Uterus (tissue), 2 donors: Measurements from ENCODE around the gene LASP1NB.

Experiments
- POLR2A ChIP-seq, 2 donors: fragments of 450-650 bp; IDR thresholded peaks; one replicate each; pipeline ENCODE4 v1.6.1; 2016; ENCODE audit warnings: antibody characterized with exemption in 2 of 2, mild to moderate bottlenecking in 1 of 2, moderate library complexity in 1 of 2
- TF ChIP-seq, protein P1 (sequence below), 4 experiments: fragments of 200-600 bp in 2 of 4; fragments of 450-650 bp in 2 of 4; sonication (generic) in 2 of 4; IDR thresholded peaks; one replicate each; pipeline ENCODE4 v1.5.1; 2016 to 2019; ENCODE audit warnings: antibody characterized with exemption in 4 of 4, mild to moderate bottlenecking in 2 of 4, moderate library complexity in 1 of 4

GRCh38 chr17:38879878-38880665 is 45.3 kb upstream of the LASP1NB start:
- TF ChIP-seq, protein P1, sequence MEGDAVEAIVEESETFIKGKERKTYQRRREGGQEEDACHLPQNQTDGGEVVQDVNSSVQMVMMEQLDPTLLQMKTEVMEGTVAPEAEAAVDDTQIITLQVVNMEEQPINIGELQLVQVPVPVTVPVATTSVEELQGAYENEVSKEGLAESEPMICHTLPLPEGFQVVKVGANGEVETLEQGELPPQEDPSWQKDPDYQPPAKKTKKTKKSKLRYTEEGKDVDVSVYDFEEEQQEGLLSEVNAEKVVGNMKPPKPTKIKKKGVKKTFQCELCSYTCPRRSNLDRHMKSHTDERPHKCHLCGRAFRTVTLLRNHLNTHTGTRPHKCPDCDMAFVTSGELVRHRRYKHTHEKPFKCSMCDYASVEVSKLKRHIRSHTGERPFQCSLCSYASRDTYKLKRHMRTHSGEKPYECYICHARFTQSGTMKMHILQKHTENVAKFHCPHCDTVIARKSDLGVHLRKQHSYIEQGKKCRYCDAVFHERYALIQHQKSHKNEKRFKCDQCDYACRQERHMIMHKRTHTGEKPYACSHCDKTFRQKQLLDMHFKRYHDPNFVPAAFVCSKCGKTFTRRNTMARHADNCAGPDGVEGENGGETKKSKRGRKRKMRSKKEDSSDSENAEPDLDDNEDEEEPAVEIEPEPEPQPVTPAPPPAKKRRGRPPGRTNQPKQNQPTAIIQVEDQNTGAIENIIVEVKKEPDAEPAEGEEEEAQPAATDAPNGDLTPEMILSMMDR (IDR thresholded peaks at IDR 0.05): no peak
- no peak for TF ChIP-seq POLR2A (IDR thresholded peaks at IDR 0.05)
